Measurements from ENCODE around the gene FHAD1.

GRCh38 chr1:15394258-15394690 lies 147.3 kb downstream of the FHAD1 start:
- TF ChIP-seq POLR2AphosphoS5 (IDR thresholded peaks at IDR 0.05; ENCODE audit: low read depth, low read length) (no peak), SIN3A (IDR thresholded peaks at IDR 0.05; ENCODE audit: borderline replicate concordance, insufficient read depth, low read length) (no peak)
